WTC11 (cell line): ENCODE data around the gene NOTO. TPM values are rescaled to one million over a fixed set of nuclear protein-coding genes. Genes with fewer than 3 reads are reported as not detected.

Source experiments
- ATF1 ChIP-seq: sonication (generic); formaldehyde crosslinking; IDR thresholded peaks from 2 replicates; pipeline ENCODE4 v1.8.1; 2023; ENCODE audit warnings: mild to moderate bottlenecking, moderate library complexity, missing genetic modification reagents
- ELF4 ChIP-seq: sonication (generic); formaldehyde crosslinking; IDR thresholded peaks from 2 replicates; pipeline ENCODE4 v1.8.1; 2022; ENCODE audit warnings: low read depth, mild to moderate bottlenecking, moderate library complexity, missing genetic modification reagents
- ETV6 ChIP-seq: sonication (generic); formaldehyde crosslinking; IDR thresholded peaks from 2 replicates; pipeline ENCODE4 v1.8.1; 2022; ENCODE audit warnings: mild to moderate bottlenecking, missing genetic modification reagents
- FOXJ3 ChIP-seq: sonication (generic); formaldehyde crosslinking; IDR thresholded peaks from 2 replicates; pipeline ENCODE4 v1.9.0; 2021; ENCODE audit warnings: missing genetic modification reagents, mild to moderate bottlenecking, borderline replicate concordance
- FOXK1 ChIP-seq: sonication (generic); formaldehyde crosslinking; IDR thresholded peaks from 2 replicates; pipeline ENCODE4 v1.8.0; 2022; ENCODE audit warnings: mild to moderate bottlenecking, moderate library complexity, missing genetic modification reagents
- FOXP1 ChIP-seq: sonication (generic); formaldehyde crosslinking; IDR thresholded peaks from 2 replicates; pipeline ENCODE4 v1.8.0; 2022; ENCODE audit warnings: missing genetic modification reagents, mild to moderate bottlenecking, moderate library complexity, borderline replicate concordance
- MLX ChIP-seq: sonication (generic); formaldehyde crosslinking; IDR thresholded peaks from 2 replicates; pipeline ENCODE4 v1.8.1; 2023; ENCODE audit warnings: mild to moderate bottlenecking, missing genetic modification reagents, moderate library complexity
- MXD4 ChIP-seq: fragments of 250-450 bp; sonication (Bioruptor Pico); IDR thresholded peaks from 2 replicates; pipeline ENCODE4 v1.8.0; 2021; ENCODE audit warnings: mild to moderate bottlenecking, moderate library complexity, borderline replicate concordance
- NFYB ChIP-seq: sonication (generic); formaldehyde crosslinking; conservative IDR thresholded peaks from 2 replicates; pipeline ENCODE4 v1.8.0; 2022; ENCODE audit warnings: low read depth, missing genetic modification reagents
- SMAD3 ChIP-seq: sonication (generic); formaldehyde crosslinking; IDR thresholded peaks from 2 replicates; pipeline ENCODE4 v1.8.0; 2022; ENCODE audit warnings: missing genetic modification reagents, mild to moderate bottlenecking, borderline replicate concordance
- TCF7 ChIP-seq: sonication (generic); formaldehyde crosslinking; IDR thresholded peaks from 2 replicates; pipeline ENCODE4 v1.8.0; 2022; ENCODE audit warnings: mild to moderate bottlenecking, low read depth, missing genetic modification reagents, moderate library complexity
- TEAD1 ChIP-seq: sonication (generic); formaldehyde crosslinking; IDR thresholded peaks from 2 replicates; pipeline ENCODE4 v1.8.0; 2022; ENCODE audit warnings: mild to moderate bottlenecking, missing genetic modification reagents
- ZBTB21 ChIP-seq: sonication (generic); formaldehyde crosslinking; IDR thresholded peaks from 2 replicates; pipeline ENCODE4 v1.8.1; 2023; ENCODE audit warnings: mild to moderate bottlenecking, missing genetic modification reagents, borderline replicate concordance
- ZBTB43 ChIP-seq: sonication (generic); formaldehyde crosslinking; IDR thresholded peaks from 2 replicates; pipeline ENCODE4 v1.8.1; 2023; ENCODE audit warnings: mild to moderate bottlenecking, missing genetic modification reagents
- ZNF121 ChIP-seq: sonication (generic); formaldehyde crosslinking; IDR thresholded peaks from 2 replicates; pipeline ENCODE4 v1.8.0; 2023; ENCODE audit warnings: missing genetic modification reagents
- ZNF317 ChIP-seq: sonication (generic); formaldehyde crosslinking; IDR thresholded peaks from 2 replicates; pipeline ENCODE4 v1.8.1; 2023; ENCODE audit warnings: low read depth, mild to moderate bottlenecking, moderate library complexity, missing genetic modification reagents, borderline replicate concordance
- total RNA-seq: library from RNA; stranded (reverse); gene quantifications from 3 replicates; pipeline ENCODE4 v1.2.3, GENCODE V29; 2021
- TF ChIP-seq, protein P1 (sequence below): sonication (generic); formaldehyde crosslinking; IDR thresholded peaks from 2 replicates; pipeline ENCODE4 v1.8.1; 2023; ENCODE audit warnings: mild to moderate bottlenecking, missing genetic modification reagents, borderline replicate concordance
- TF ChIP-seq, protein P2 (sequence below): sonication (generic); formaldehyde crosslinking; IDR thresholded peaks from 2 replicates; pipeline ENCODE4 v1.8.1; 2023; ENCODE audit warnings: mild to moderate bottlenecking, missing genetic modification reagents
- TF ChIP-seq, protein P3 (sequence below): sonication (generic); formaldehyde crosslinking; IDR thresholded peaks from 2 replicates; pipeline ENCODE4 v1.8.0; 2022; ENCODE audit warnings: mild to moderate bottlenecking, missing genetic modification reagents
- TF ChIP-seq, protein P4 (sequence below): sonication (generic); formaldehyde crosslinking; IDR thresholded peaks from 2 replicates; pipeline ENCODE4 v1.8.0; 2022; ENCODE audit warnings: mild to moderate bottlenecking, missing genetic modification reagents
- TF ChIP-seq, protein P5 (sequence below): sonication (generic); formaldehyde crosslinking; IDR thresholded peaks from 2 replicates; pipeline ENCODE4 v1.8.0; 2023; ENCODE audit warnings: missing genetic modification reagents, mild to moderate bottlenecking, borderline replicate concordance

NOTO gene
- total RNA-seq, 1 experiment from 2014 or later = 0.15 TPM

GRCh38 chr2:73214120-73215035 lies 12.0 kb downstream of the NOTO start, which contains the start of gene SMYD5 (continued):
- TF ChIP-seq, protein P1, sequence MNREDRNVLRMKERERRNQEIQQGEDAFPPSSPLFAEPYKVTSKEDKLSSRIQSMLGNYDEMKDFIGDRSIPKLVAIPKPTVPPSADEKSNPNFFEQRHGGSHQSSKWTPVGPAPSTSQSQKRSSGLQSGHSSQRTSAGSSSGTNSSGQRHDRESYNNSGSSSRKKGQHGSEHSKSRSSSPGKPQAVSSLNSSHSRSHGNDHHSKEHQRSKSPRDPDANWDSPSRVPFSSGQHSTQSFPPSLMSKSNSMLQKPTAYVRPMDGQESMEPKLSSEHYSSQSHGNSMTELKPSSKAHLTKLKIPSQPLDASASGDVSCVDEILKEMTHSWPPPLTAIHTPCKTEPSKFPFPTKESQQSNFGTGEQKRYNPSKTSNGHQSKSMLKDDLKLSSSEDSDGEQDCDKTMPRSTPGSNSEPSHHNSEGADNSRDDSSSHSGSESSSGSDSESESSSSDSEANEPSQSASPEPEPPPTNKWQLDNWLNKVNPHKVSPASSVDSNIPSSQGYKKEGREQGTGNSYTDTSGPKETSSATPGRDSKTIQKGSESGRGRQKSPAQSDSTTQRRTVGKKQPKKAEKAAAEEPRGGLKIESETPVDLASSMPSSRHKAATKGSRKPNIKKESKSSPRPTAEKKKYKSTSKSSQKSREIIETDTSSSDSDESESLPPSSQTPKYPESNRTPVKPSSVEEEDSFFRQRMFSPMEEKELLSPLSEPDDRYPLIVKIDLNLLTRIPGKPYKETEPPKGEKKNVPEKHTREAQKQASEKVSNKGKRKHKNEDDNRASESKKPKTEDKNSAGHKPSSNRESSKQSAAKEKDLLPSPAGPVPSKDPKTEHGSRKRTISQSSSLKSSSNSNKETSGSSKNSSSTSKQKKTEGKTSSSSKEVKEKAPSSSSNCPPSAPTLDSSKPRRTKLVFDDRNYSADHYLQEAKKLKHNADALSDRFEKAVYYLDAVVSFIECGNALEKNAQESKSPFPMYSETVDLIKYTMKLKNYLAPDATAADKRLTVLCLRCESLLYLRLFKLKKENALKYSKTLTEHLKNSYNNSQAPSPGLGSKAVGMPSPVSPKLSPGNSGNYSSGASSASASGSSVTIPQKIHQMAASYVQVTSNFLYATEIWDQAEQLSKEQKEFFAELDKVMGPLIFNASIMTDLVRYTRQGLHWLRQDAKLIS (CRISPR knock-in tag) = no peak
- TF ChIP-seq NFYB (CRISPR knock-in tag) (no peak), ZNF317 (CRISPR knock-in tag) (peak; percentile 40; the same call in 1 of the 2 replicates), SMAD3 (CRISPR knock-in tag) (no peak), TEAD1 (no peak), FOXP1 (peak; percentile 85; the same call in 1 of the 2 replicates), TCF7 (CRISPR knock-in tag) (0 out of 2 replicates have a peak, but pooled peaks have one; percentile 64), ATF1 (CRISPR knock-in tag) (peak; percentile 61; the same call in 1 of the 2 replicates), ELF4 (0 out of 2 replicates have a peak, but pooled peaks have one; percentile 55), ETV6 (peak; percentile 59; the same call in 1 of the 2 replicates), ZBTB21 (CRISPR knock-in tag) (no peak), FOXK1 (CRISPR knock-in tag) (peak; percentile 53; the same call in 1 of the 2 replicates), MLX (CRISPR knock-in tag) (peak; percentile 84; the same call in 1 of the 2 replicates), ZBTB43 (0 out of 2 replicates have a peak, but pooled peaks have one; percentile 57), ZNF121 (no peak), FOXJ3 (no peak), MXD4 (CRISPR knock-in tag) (no peak)
- TF ChIP-seq, protein P2, sequence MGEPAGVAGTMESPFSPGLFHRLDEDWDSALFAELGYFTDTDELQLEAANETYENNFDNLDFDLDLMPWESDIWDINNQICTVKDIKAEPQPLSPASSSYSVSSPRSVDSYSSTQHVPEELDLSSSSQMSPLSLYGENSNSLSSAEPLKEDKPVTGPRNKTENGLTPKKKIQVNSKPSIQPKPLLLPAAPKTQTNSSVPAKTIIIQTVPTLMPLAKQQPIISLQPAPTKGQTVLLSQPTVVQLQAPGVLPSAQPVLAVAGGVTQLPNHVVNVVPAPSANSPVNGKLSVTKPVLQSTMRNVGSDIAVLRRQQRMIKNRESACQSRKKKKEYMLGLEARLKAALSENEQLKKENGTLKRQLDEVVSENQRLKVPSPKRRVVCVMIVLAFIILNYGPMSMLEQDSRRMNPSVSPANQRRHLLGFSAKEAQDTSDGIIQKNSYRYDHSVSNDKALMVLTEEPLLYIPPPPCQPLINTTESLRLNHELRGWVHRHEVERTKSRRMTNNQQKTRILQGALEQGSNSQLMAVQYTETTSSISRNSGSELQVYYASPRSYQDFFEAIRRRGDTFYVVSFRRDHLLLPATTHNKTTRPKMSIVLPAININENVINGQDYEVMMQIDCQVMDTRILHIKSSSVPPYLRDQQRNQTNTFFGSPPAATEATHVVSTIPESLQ = no peak
- TF ChIP-seq, protein P3, sequence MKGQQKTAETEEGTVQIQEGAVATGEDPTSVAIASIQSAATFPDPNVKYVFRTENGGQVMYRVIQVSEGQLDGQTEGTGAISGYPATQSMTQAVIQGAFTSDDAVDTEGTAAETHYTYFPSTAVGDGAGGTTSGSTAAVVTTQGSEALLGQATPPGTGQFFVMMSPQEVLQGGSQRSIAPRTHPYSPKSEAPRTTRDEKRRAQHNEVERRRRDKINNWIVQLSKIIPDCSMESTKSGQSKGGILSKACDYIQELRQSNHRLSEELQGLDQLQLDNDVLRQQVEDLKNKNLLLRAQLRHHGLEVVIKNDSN (CRISPR knock-in tag) = peak; percentile 33; the same call in 1 of the 2 replicates
- TF ChIP-seq, protein P4, sequence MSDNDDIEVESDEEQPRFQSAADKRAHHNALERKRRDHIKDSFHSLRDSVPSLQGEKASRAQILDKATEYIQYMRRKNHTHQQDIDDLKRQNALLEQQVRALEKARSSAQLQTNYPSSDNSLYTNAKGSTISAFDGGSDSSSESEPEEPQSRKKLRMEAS (CRISPR knock-in tag) = peak; percentile 63
- TF ChIP-seq, protein P5, sequence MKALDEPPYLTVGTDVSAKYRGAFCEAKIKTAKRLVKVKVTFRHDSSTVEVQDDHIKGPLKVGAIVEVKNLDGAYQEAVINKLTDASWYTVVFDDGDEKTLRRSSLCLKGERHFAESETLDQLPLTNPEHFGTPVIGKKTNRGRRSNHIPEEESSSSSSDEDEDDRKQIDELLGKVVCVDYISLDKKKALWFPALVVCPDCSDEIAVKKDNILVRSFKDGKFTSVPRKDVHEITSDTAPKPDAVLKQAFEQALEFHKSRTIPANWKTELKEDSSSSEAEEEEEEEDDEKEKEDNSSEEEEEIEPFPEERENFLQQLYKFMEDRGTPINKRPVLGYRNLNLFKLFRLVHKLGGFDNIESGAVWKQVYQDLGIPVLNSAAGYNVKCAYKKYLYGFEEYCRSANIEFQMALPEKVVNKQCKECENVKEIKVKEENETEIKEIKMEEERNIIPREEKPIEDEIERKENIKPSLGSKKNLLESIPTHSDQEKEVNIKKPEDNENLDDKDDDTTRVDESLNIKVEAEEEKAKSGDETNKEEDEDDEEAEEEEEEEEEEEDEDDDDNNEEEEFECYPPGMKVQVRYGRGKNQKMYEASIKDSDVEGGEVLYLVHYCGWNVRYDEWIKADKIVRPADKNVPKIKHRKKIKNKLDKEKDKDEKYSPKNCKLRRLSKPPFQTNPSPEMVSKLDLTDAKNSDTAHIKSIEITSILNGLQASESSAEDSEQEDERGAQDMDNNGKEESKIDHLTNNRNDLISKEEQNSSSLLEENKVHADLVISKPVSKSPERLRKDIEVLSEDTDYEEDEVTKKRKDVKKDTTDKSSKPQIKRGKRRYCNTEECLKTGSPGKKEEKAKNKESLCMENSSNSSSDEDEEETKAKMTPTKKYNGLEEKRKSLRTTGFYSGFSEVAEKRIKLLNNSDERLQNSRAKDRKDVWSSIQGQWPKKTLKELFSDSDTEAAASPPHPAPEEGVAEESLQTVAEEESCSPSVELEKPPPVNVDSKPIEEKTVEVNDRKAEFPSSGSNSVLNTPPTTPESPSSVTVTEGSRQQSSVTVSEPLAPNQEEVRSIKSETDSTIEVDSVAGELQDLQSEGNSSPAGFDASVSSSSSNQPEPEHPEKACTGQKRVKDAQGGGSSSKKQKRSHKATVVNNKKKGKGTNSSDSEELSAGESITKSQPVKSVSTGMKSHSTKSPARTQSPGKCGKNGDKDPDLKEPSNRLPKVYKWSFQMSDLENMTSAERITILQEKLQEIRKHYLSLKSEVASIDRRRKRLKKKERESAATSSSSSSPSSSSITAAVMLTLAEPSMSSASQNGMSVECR (CRISPR knock-in tag) = peak; percentile 40; the same call in 1 of the 2 replicates
